Vagina (tissue), 2 donors: ENCODE data around the gene IL1A. TPM values are rescaled to one million over a fixed set of nuclear protein-coding genes. Genes with fewer than 3 reads are reported as not detected.

Experiments used
- DNase-seq, 2 donors: peaks; one replicate each; pipeline ENCODE4 v3.0.0-alpha.2; 2017; ENCODE audit errors: extremely low spot score in 2 of 2
- H3K27ac ChIP-seq: fragments of 200-600 bp; sonication (generic); one replicate; pipeline ENCODE4 v1.5.1; 2019
- H3K27me3 ChIP-seq: fragments of 200-600 bp; sonication (generic); one replicate; pipeline ENCODE4 v1.5.1; 2019
- H3K36me3 ChIP-seq, 2 donors: fragments of 200-600 bp; sonication (generic); one replicate each; pipeline ENCODE4 v1.5.1; 2017 to 2019
- H3K4me1 ChIP-seq: fragments of 200-600 bp; sonication (generic); one replicate; pipeline ENCODE4 v1.5.1; 2019
- H3K4me3 ChIP-seq, 2 donors: fragments of 200-600 bp; sonication (generic); 1 replicate in 1 of 2; 2 replicates in 1 of 2; pipeline ENCODE4 v1.5.1; 2016 to 2019
- H3K9me3 ChIP-seq: fragments of 200-600 bp; sonication (generic); one replicate; pipeline ENCODE4 v1.5.1; 2019
- CTCF ChIP-seq, 3 experiments: fragments of 450-650 bp in 2 of 3; fragments of 200-600 bp in 1 of 3; sonication (generic) in 1 of 3; IDR thresholded peaks; one replicate each; pipeline ENCODE4 v1.5.1; 2017 to 2019; ENCODE audit warnings: antibody characterized with exemption in 3 of 3, mild to moderate bottlenecking in 2 of 3, moderate library complexity in 2 of 3
- POLR2A ChIP-seq, 2 donors: fragments of 450-650 bp; IDR thresholded peaks; one replicate each; pipeline ENCODE4 v1.6.1; 2017; ENCODE audit warnings: antibody characterized with exemption in 2 of 2, mild to moderate bottlenecking in 2 of 2, moderate library complexity in 2 of 2
- POLR2AphosphoS5 ChIP-seq, 2 donors: sonication (generic); formaldehyde crosslinking; IDR thresholded peaks; one replicate each; pipeline ENCODE4 v1.9.0; 2017; ENCODE audit warnings: antibody characterized with exemption in 2 of 2, mild to moderate bottlenecking in 2 of 2, low read depth in 1 of 2; ENCODE audit not compliant: insufficient read depth in 1 of 2
- intact Hi-C: fragments of 100-400 bp; cut with DNase I; formaldehyde crosslinking; loops from one replicate; pipeline ENCODE4 v1.15.1; 2023
- total RNA-seq: library from RNA; depleted of rRNA; stranded (reverse); fragments of >200 nt; gene quantifications from one replicate; pipeline ENCODE4 v1.2.3, GENCODE V29; 2016

IL1A gene
- total RNA-seq, 1 donor from 2014 or later, result 0.98 TPM

- H3K27ac ChIP-seq, result no peak overlapping the region
- TF ChIP-seq POLR2A (IDR thresholded peaks at IDR 0.05) (no peak), POLR2AphosphoS5 (IDR thresholded peaks at IDR 0.05; ENCODE audit: insufficient read depth in 1 of 2, low read depth in 1 of 2) (no peak)
- H3K27me3 ChIP-seq, result no peaks in the 10 kb centered on the region
- H3K4me3 ChIP-seq, result no peak overlapping the region
- H3K9me3 ChIP-seq, result no peaks in the 10 kb centered on the region
- DNase-seq, result no peak
- no peaks in the 10 kb centered on the region for H3K4me1 ChIP-seq
- intact Hi-C loops, result no loop called here
- no peaks in the 10 kb centered on the region for H3K36me3 ChIP-seq
Measured at GRCh38 chr2:112831513-112831845, 47.2 kb upstream of the IL1A start.

- no peak overlapping the region for H3K27ac ChIP-seq
- TF ChIP-seq POLR2AphosphoS5 (IDR thresholded peaks at IDR 0.05; ENCODE audit: insufficient read depth in 1 of 2, low read depth in 1 of 2) (no peak), POLR2A (IDR thresholded peaks at IDR 0.05) (no peak), CTCF (IDR thresholded peaks at IDR 0.05) (no peak)
- no peak for DNase-seq
- H3K27me3 ChIP-seq, result no peaks in the 10 kb centered on the region
- H3K36me3 ChIP-seq, result no peaks in the 10 kb centered on the region
- no peaks in the 10 kb centered on the region for H3K9me3 ChIP-seq
- no peak overlapping the region for H3K4me3 ChIP-seq
- intact Hi-C loops, result no loop called here
- H3K4me1 ChIP-seq, result no peaks in the 10 kb centered on the region
Measured at GRCh38 chr2:112830682-112831512, 46.6 kb upstream of the IL1A start.

GRCh38 chr2:112829961-112830681 lies 45.8 kb upstream of the IL1A start:
- DNase-seq, result no peak
- Histone ChIP-seq H3K36me3 (no peaks in the 10 kb centered on the region), H3K27me3 (no peaks in the 10 kb centered on the region), H3K4me3 (no peak overlapping the region), H3K9me3 (no peaks in the 10 kb centered on the region), H3K27ac (no peak overlapping the region), H3K4me1 (no peaks in the 10 kb centered on the region)
- intact Hi-C loops, result no loop called here
- TF ChIP-seq POLR2AphosphoS5 (IDR thresholded peaks at IDR 0.05; ENCODE audit: insufficient read depth in 1 of 2, low read depth in 1 of 2) (no peak), CTCF (IDR thresholded peaks at IDR 0.05) (no peak), POLR2A (IDR thresholded peaks at IDR 0.05) (no peak)

- intact Hi-C loops, result no loop called here
- no peak for DNase-seq
Measured at GRCh38 chr2:112829101-112829960, 45.0 kb upstream of the IL1A start.

More at GRCh38 chr2:112829101-112829960, 45.0 kb upstream of the IL1A start:
- no peak for TF ChIP-seq POLR2A (IDR thresholded peaks at IDR 0.05)
- TF ChIP-seq POLR2AphosphoS5 (IDR thresholded peaks at IDR 0.05; ENCODE audit: insufficient read depth in 1 of 2, low read depth in 1 of 2), result no peak
- no peak for TF ChIP-seq CTCF (IDR thresholded peaks at IDR 0.05)
- no peaks in the 10 kb centered on the region for H3K36me3 ChIP-seq
- no peaks in the 10 kb centered on the region for H3K4me1 ChIP-seq
- no peak overlapping the region for H3K4me3 ChIP-seq
- no peak overlapping the region for H3K27ac ChIP-seq
- no peaks in the 10 kb centered on the region for H3K9me3 ChIP-seq
- no peaks in the 10 kb centered on the region for H3K27me3 ChIP-seq
